CD4-positive, alpha-beta memory T cell (primary cell): ENCODE data around the gene MYL11. TPM values are rescaled to one million over a fixed set of nuclear protein-coding genes. Genes with fewer than 3 reads are reported as not detected.

ENCODE experiments used
- CTCF ChIA-PET: fragments of 350-600 bp; sonication (Branson Sonifier 250); formaldehyde crosslinking; loops from one replicate; lab custom pipeline; 2021; ENCODE audit warnings: inconsistent platforms; ENCODE audit not compliant: partially characterized antibody; lab: Charles Lee
- POLR2A ChIA-PET: fragments of 350-600 bp; sonication (Branson Sonifier 250); formaldehyde crosslinking; loops from one replicate; lab custom pipeline; 2021; ENCODE audit not compliant: partially characterized antibody; lab: Charles Lee
- DNase-seq, 5 donors: peaks; one replicate each; pipeline versions ENCODE4 v3.0.0 to v3.0.0-alpha.2; 2020 to 2022; ENCODE audit warnings: mixed read lengths in 1 of 5
- H3K27ac ChIP-seq: one replicate; pipeline ENCODE4 v1.7.0; 2013; ENCODE audit warnings: low read depth, low read length
- H3K27me3 ChIP-seq: 2 replicates; pipeline ENCODE4 v1.7.0; 2013; ENCODE audit warnings: mild to moderate bottlenecking, low read length, moderate library complexity; ENCODE audit not compliant: insufficient read depth
- H3K36me3 ChIP-seq: 2 replicates; pipeline ENCODE4 v1.7.0; 2013; ENCODE audit warnings: mild to moderate bottlenecking, low read length, moderate library complexity; ENCODE audit not compliant: insufficient read depth
- H3K4me1 ChIP-seq: 2 replicates; pipeline ENCODE4 v1.7.0; 2013; ENCODE audit warnings: mild to moderate bottlenecking, low read length, moderate library complexity; ENCODE audit not compliant: insufficient read depth
- H3K4me3 ChIP-seq, 2 donors: one replicate each; pipeline ENCODE4 v1.7.0; 2013; ENCODE audit warnings: low read length in 2 of 2, mild to moderate bottlenecking in 1 of 2
- H3K9me3 ChIP-seq, 2 donors: one replicate each; pipeline ENCODE4 v1.7.0; 2013; ENCODE audit warnings: low read length in 2 of 2, control low read depth in 1 of 2; ENCODE audit not compliant: control insufficient read depth in 1 of 2
- H3K27ac Mint-ChIP-seq, 7 donors: one replicate each; pipeline ENCODE4 v1.8.0; 2020 to 2021; ENCODE audit warnings: mixed read lengths in 7 of 7, mild to moderate bottlenecking in 6 of 7, inconsistent platforms in 3 of 7, moderate library complexity in 3 of 7
- H3K27me3 Mint-ChIP-seq, 2 donors: one replicate each; pipeline ENCODE4 v1.8.0; 2020 to 2021; ENCODE audit warnings: mixed read lengths in 2 of 2
- H3K36me3 Mint-ChIP-seq, 2 donors: one replicate each; pipeline ENCODE4 v1.8.0; 2020 to 2021; ENCODE audit warnings: mixed read lengths in 2 of 2, inconsistent platforms in 1 of 2, mild to moderate bottlenecking in 1 of 2
- H3K4me1 Mint-ChIP-seq, 4 donors: one replicate each; pipeline ENCODE4 v1.8.0; 2020 to 2021; ENCODE audit warnings: mixed read lengths in 4 of 4, mild to moderate bottlenecking in 1 of 4
- H3K4me3 Mint-ChIP-seq, 8 donors: one replicate each; pipeline ENCODE4 v1.8.0; 2020 to 2021; ENCODE audit warnings: mixed read lengths in 8 of 8, mild to moderate bottlenecking in 7 of 8, moderate library complexity in 6 of 8, inconsistent platforms in 3 of 8
- H3K9me3 Mint-ChIP-seq, 8 donors: one replicate each; pipeline ENCODE4 v1.8.0; 2020 to 2021; ENCODE audit warnings: mixed read lengths in 8 of 8, mild to moderate bottlenecking in 5 of 8, inconsistent platforms in 3 of 8, moderate library complexity in 1 of 8
- intact Hi-C: fragments of 100-400 bp; cut with micrococcal nuclease; formaldehyde crosslinking; loops from one replicate; pipeline ENCODE4 v1.15.1; 2023
- polyA plus RNA-seq, 2 donors: library from polyadenylated mRNA; unstranded; fragments of 300-500 nt; fragmentation: Illumina TruSeq; gene quantifications; one replicate each; pipeline ENCODE4 v1.2.3, GENCODE V29; 2021
- total RNA-seq, 2 experiments: library from RNA; stranded (reverse); gene quantifications; one replicate each; pipeline ENCODE4 v1.2.3, GENCODE V29; 2021

Gene MYL11
- total and polyA plus RNA-seq, 4 experiments from 2014 or later = 1.1 to 1.3 TPM; not detected in 2

- H3K4me1 Mint-ChIP-seq = peaks cover 15 to 42% (median 24%) of the 10 kb centered on the region in 4 donors
- CTCF ChIA-PET = interaction anchor here (1.0 to 3.0 kb wide), 2 partner anchors 52 to 206 kb away, joined by 3 to 13 read pairs; no protein-coding TSS in a partner anchor
- H3K27me3 Mint-ChIP-seq = no peaks in the 10 kb centered on the region
- H3K36me3 Mint-ChIP-seq = peaks cover 12 to 62% of the 10 kb centered on the region in 2 donors
- H3K9me3 Mint-ChIP-seq = no peaks in the 10 kb centered on the region
- intact Hi-C loops = no loop called here
- H3K36me3 ChIP-seq = peaks cover 37% of the 10 kb centered on the region
- DNase-seq = no peak
- no peak overlapping the region for H3K4me3 Mint-ChIP-seq
- H3K4me3 ChIP-seq = no peak overlapping the region
- H3K27ac Mint-ChIP-seq = peak overlapping the region in 6 of 7 donors; percentile 56 to 99 (median 74)
- H3K27ac ChIP-seq = no peak overlapping the region
- H3K27me3 ChIP-seq = no peaks in the 10 kb centered on the region
- POLR2A ChIA-PET = interaction anchor here (0.6 to 7.2 kb wide), 9 partner anchors 9 to 292 kb away, joined by 3 to 59 read pairs (median 7); partner anchors contain the start of genes ALDOA, SEPTIN1, TBC1D10B and TBX6
- peaks cover 32% of the 10 kb centered on the region for H3K4me1 ChIP-seq
- no peaks in the 10 kb centered on the region for H3K9me3 ChIP-seq
Measured at GRCh38 chr16:30357085-30357714, 17.4 kb upstream of the MYL11 start.

- Mint-ChIP-seq H3K27ac (peak overlapping the region in 2 of 7 donors; percentile 60 to 81), H3K27me3 (no peaks in the 10 kb centered on the region), H3K36me3 (peaks cover 16 to 60% of the 10 kb centered on the region in 2 donors), H3K4me1 (peaks cover 15 to 37% (median 25%) of the 10 kb centered on the region in 4 donors), H3K4me3 (no peak overlapping the region), H3K9me3 (no peaks in the 10 kb centered on the region)
- peaks cover 34% of the 10 kb centered on the region for H3K36me3 ChIP-seq
- H3K27ac ChIP-seq = no peak overlapping the region
- no peaks in the 10 kb centered on the region for H3K27me3 ChIP-seq
- peaks cover 32% of the 10 kb centered on the region for H3K4me1 ChIP-seq
- DNase-seq = no peak
- ChIA-PET CTCF (interaction anchor here (1.0 to 3.0 kb wide), 3 partner anchors 11 to 206 kb away, joined by 3 to 13 read pairs (median 3); no protein-coding TSS in a partner anchor), POLR2A (interaction anchor here (0.8 to 7.2 kb wide), 4 partner anchors 8 to 20 kb away, joined by 3 to 59 read pairs (median 27); partner anchors contain the start of gene TBC1D10B)
- no peak overlapping the region for H3K4me3 ChIP-seq
- intact Hi-C loops = no loop called here
- H3K9me3 ChIP-seq = no peaks in the 10 kb centered on the region
Measured at GRCh38 chr16:30357715-30358576, 16.7 kb upstream of the MYL11 start.

- no peaks in the 10 kb centered on the region for H3K27me3 Mint-ChIP-seq
- H3K4me3 ChIP-seq = no peak overlapping the region
- peaks cover 34% of the 10 kb centered on the region for H3K36me3 ChIP-seq
- no peak overlapping the region for H3K4me3 Mint-ChIP-seq
- H3K27ac Mint-ChIP-seq = no peak overlapping the region
- peaks cover 17 to 38% (median 27%) of the 10 kb centered on the region in 4 donors for H3K4me1 Mint-ChIP-seq
- CTCF ChIA-PET = interaction anchor here (1.1 to 3.0 kb wide), 2 partner anchors 10 to 51 kb away, joined by 3 to 13 read pairs; no protein-coding TSS in a partner anchor
- intact Hi-C loops = no loop called here
- H3K4me1 ChIP-seq = peaks cover 27% of the 10 kb centered on the region
- H3K9me3 Mint-ChIP-seq = no peaks in the 10 kb centered on the region
- DNase-seq = no peak
- no peak overlapping the region for H3K27ac ChIP-seq
- H3K27me3 ChIP-seq = no peaks in the 10 kb centered on the region
- POLR2A ChIA-PET = interaction anchor here (0.8 to 7.2 kb wide), 3 partner anchors 11 to 19 kb away, joined by 3 to 59 read pairs (median 47); partner anchors contain the start of gene TBC1D10B
- no peaks in the 10 kb centered on the region for H3K9me3 ChIP-seq
- peaks cover 23 to 60% of the 10 kb centered on the region in 2 donors for H3K36me3 Mint-ChIP-seq
Measured at GRCh38 chr16:30358577-30358936, 16.0 kb upstream of the MYL11 start.

GRCh38 chr16:30358990-30359870 lies 15.4 kb upstream of the MYL11 start:
- H3K27me3 ChIP-seq = no peaks in the 10 kb centered on the region
- intact Hi-C loops = no loop called here
- POLR2A ChIA-PET = interaction anchor here (0.9 to 7.2 kb wide), 3 partner anchors 11 to 268 kb away, joined by 3 to 59 read pairs (median 47); partner anchors contain the start of genes TBC1D10B and TBX6

GRCh38 chr16:30359871-30360170 lies 14.8 kb upstream of the MYL11 start:
- peak overlapping the region in 2 of 7 donors; percentile 51 to 66 for H3K27ac Mint-ChIP-seq
- H3K4me1 Mint-ChIP-seq = peaks cover 14 to 35% (median 20%) of the 10 kb centered on the region in 4 donors
- no peaks in the 10 kb centered on the region for H3K27me3 ChIP-seq
- intact Hi-C loops = no loop called here
- no peak overlapping the region for H3K4me3 Mint-ChIP-seq
- no peak for DNase-seq
- peaks cover 38% of the 10 kb centered on the region for H3K36me3 ChIP-seq
- no peak overlapping the region for H3K27ac ChIP-seq
- peaks cover 26 to 59% of the 10 kb centered on the region in 2 donors for H3K36me3 Mint-ChIP-seq
- H3K4me1 ChIP-seq = peaks cover 16% of the 10 kb centered on the region
- H3K4me3 ChIP-seq = no peak overlapping the region
- POLR2A ChIA-PET = interaction anchor here (0.9 to 6.7 kb wide), 2 partner anchors 10 to 268 kb away, joined by 3 to 59 read pairs; partner anchors contain the start of genes TBC1D10B and TBX6
- H3K27me3 Mint-ChIP-seq = no peaks in the 10 kb centered on the region
- CTCF ChIA-PET = interaction anchor here (0.8 kb wide), 1 partner anchor 10 kb away, joined by 3 read pairs; no protein-coding TSS in a partner anchor
- H3K9me3 Mint-ChIP-seq = no peaks in the 10 kb centered on the region
- no peaks in the 10 kb centered on the region for H3K9me3 ChIP-seq

More at GRCh38 chr16:30358990-30359870, 15.4 kb upstream of the MYL11 start:
- peak overlapping the region in 1 of 7 donors; percentile 57 for H3K27ac Mint-ChIP-seq
- H3K27ac ChIP-seq = no peak overlapping the region
- peaks cover 24 to 57% of the 10 kb centered on the region in 2 donors for H3K36me3 Mint-ChIP-seq
- DNase-seq = no peak
- H3K9me3 ChIP-seq = no peaks in the 10 kb centered on the region
- no peaks in the 10 kb centered on the region for H3K9me3 Mint-ChIP-seq
- H3K27me3 Mint-ChIP-seq = no peaks in the 10 kb centered on the region
- H3K4me3 Mint-ChIP-seq = no peak overlapping the region
- CTCF ChIA-PET = interaction anchor here (0.8 to 3.0 kb wide), 3 partner anchors 9 to 50 kb away, joined by 3 to 13 read pairs (median 3); no protein-coding TSS in a partner anchor
- H3K4me3 ChIP-seq = no peak overlapping the region
- peaks cover 20% of the 10 kb centered on the region for H3K4me1 ChIP-seq
- peaks cover 15 to 36% (median 24%) of the 10 kb centered on the region in 4 donors for H3K4me1 Mint-ChIP-seq
- peaks cover 35% of the 10 kb centered on the region for H3K36me3 ChIP-seq

- intact Hi-C loops = no loop called here
- DNase-seq = no peak
- no peaks in the 10 kb centered on the region for H3K9me3 Mint-ChIP-seq
- H3K4me1 Mint-ChIP-seq = peaks cover 10 to 32% (median 16%) of the 10 kb centered on the region in 4 donors
- ChIA-PET POLR2A (interaction anchor here (0.6 kb wide), 1 partner anchor 173 kb away, joined by 3 read pairs; the partner anchor contains the start of gene ZNF747), CTCF (no interaction called here)
- H3K27me3 ChIP-seq = no peaks in the 10 kb centered on the region
- H3K36me3 Mint-ChIP-seq = peaks cover 26 to 62% of the 10 kb centered on the region in 2 donors
- H3K4me1 ChIP-seq = peaks cover 6% of the 10 kb centered on the region
- H3K27me3 Mint-ChIP-seq = no peaks in the 10 kb centered on the region
- H3K27ac Mint-ChIP-seq = peak overlapping the region in 2 of 7 donors; percentile 26 to 59
- no peak overlapping the region for H3K4me3 Mint-ChIP-seq
- H3K9me3 ChIP-seq = no peaks in the 10 kb centered on the region
- peaks cover 50% of the 10 kb centered on the region for H3K36me3 ChIP-seq
- no peak overlapping the region for H3K27ac ChIP-seq
- no peak overlapping the region for H3K4me3 ChIP-seq
Measured at GRCh38 chr16:30361180-30361579, 13.4 kb upstream of the MYL11 start.
